Body of pancreas (tissue), 4 donors: ENCODE measurements around the gene RIPOR2.

Experiments
- CTCF ChIP-seq, 7 experiments: fragments of 450-650 bp in 4 of 7; fragments of 200-600 bp in 3 of 7; sonication (generic) in 3 of 7; IDR thresholded peaks; one replicate each; pipeline ENCODE4 v1.5.1; 2016 to 2019; ENCODE audit warnings: antibody characterized with exemption in 7 of 7
- POLR2A ChIP-seq, 3 donors: fragments of 450-650 bp; IDR thresholded peaks; one replicate each; pipeline ENCODE4 v1.6.1; 2016; ENCODE audit warnings: antibody characterized with exemption in 3 of 3, mild to moderate bottlenecking in 2 of 3

DNA sequence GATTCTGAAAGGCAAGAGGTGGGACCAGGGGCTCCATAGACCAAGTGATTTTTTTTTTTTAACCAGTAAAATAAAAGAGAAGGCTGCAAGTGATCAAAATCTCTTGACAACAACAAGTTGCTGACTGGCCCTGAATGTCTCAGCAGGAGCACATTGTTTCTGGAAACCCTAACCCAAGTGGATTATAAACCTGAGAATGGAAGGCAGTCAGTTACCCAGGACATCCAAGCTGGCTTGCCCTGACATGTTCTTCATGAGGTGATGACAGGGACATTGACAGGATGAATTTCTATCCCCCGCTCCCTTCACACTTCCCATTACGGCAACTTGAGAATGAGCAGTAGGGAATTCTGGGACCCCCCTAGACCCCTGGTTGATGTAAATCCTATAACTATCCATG, 49.6 kb upstream of the RIPOR2 start:
- no peak for TF ChIP-seq CTCF (IDR thresholded peaks at IDR 0.05)
- no peak for TF ChIP-seq POLR2A (IDR thresholded peaks at IDR 0.05)
